HepG2 (cell line): ENCODE data around the gene METTL26. TPM values are rescaled to one million over a fixed set of nuclear protein-coding genes. Genes with fewer than 3 reads are reported as not detected.

Source experiments
- ELF4 ChIP-seq: sonication (generic); formaldehyde crosslinking; IDR thresholded peaks from 2 replicates; pipeline ENCODE4 v1.5.0; 2020; ENCODE audit warnings: missing genetic modification reagents, mild to moderate bottlenecking, moderate library complexity, borderline replicate concordance
- GPN1 ChIP-seq: sonication (generic); formaldehyde crosslinking; IDR thresholded peaks from 2 replicates; pipeline ENCODE4 v1.5.1; 2020; ENCODE audit warnings: missing genetic modification reagents, borderline replicate concordance
- KDM5B ChIP-seq: sonication (generic); formaldehyde crosslinking; IDR thresholded peaks from 2 replicates; pipeline ENCODE4 v1.4.0; 2020; ENCODE audit warnings: missing genetic modification reagents, mild to moderate bottlenecking, borderline replicate concordance
- MBNL3 ChIP-seq: fragments of 250-450 bp; sonication (Bioruptor Pico); conservative IDR thresholded peaks from 2 replicates; pipeline ENCODE4 v1.8.0; 2022; ENCODE audit warnings: mild to moderate bottlenecking, inconsistent platforms
- NCOA1 ChIP-seq: sonication (generic); formaldehyde crosslinking; IDR thresholded peaks from 2 replicates; pipeline ENCODE4 v1.9.0; 2021; ENCODE audit warnings: missing genetic modification reagents
- PHB2 ChIP-seq: fragments of 450-650 bp; IDR thresholded peaks from 2 replicates; pipeline ENCODE4 v1.6.1; 2018; ENCODE audit not compliant: partially characterized antibody
- POLR2AphosphoS5 ChIP-seq: IDR thresholded peaks from 2 replicates; pipeline ENCODE4 v1.6.1; 2012; ENCODE audit warnings: low read depth, low read length
- RARG ChIP-seq: sonication (generic); formaldehyde crosslinking; IDR thresholded peaks from 2 replicates; pipeline ENCODE4 v1.4.0; 2020; ENCODE audit warnings: low read depth, mild to moderate bottlenecking, missing genetic modification reagents
- SNAI1 ChIP-seq: sonication (generic); formaldehyde crosslinking; IDR thresholded peaks from 2 replicates; pipeline ENCODE4 v1.5.0; 2020; ENCODE audit warnings: mild to moderate bottlenecking, missing genetic modification reagents, borderline replicate concordance
- TBX3 ChIP-seq: fragments of 450-650 bp; IDR thresholded peaks from 2 replicates; pipeline ENCODE4 v1.6.1; 2017; ENCODE audit warnings: antibody characterized with exemption, mild to moderate bottlenecking, inconsistent platforms, borderline replicate concordance
- ZNF232 ChIP-seq: sonication (generic); formaldehyde crosslinking; IDR thresholded peaks from 2 replicates; pipeline ENCODE4 v1.4.0; 2020; ENCODE audit warnings: missing genetic modification reagents, borderline replicate concordance
- ZNF530 ChIP-seq: sonication (generic); formaldehyde crosslinking; IDR thresholded peaks from 2 replicates; pipeline ENCODE4 v1.5.0; 2020; ENCODE audit warnings: low read depth, mild to moderate bottlenecking, missing genetic modification reagents
- ZNF598 ChIP-seq: sonication (generic); formaldehyde crosslinking; IDR thresholded peaks from 2 replicates; pipeline ENCODE4 v1.5.1; 2020; ENCODE audit warnings: mild to moderate bottlenecking, missing genetic modification reagents, borderline replicate concordance
- ZNF83 ChIP-seq: sonication (generic); formaldehyde crosslinking; IDR thresholded peaks from 2 replicates; pipeline ENCODE4 v1.4.0; 2020; ENCODE audit warnings: missing genetic modification reagents, mild to moderate bottlenecking, borderline replicate concordance
- ZSCAN22 ChIP-seq: sonication (generic); formaldehyde crosslinking; IDR thresholded peaks from 2 replicates; pipeline ENCODE4 v1.4.0; 2020; ENCODE audit warnings: mild to moderate bottlenecking, missing genetic modification reagents
- ZSCAN25 ChIP-seq: sonication (generic); formaldehyde crosslinking; IDR thresholded peaks from 2 replicates; pipeline ENCODE4 v1.8.0; 2022; ENCODE audit warnings: mild to moderate bottlenecking, missing genetic modification reagents
- polyA plus RNA-seq, 8 experiments: library from polyadenylated mRNA; depleted of rRNA in 3 of 8; stranded (reverse) in 7 of 8; unstranded in 1 of 8; fragments of >200 nt; fragmentation: Illumina TruSeq in 4 of 8; extraction: Trizol in 4 of 8; gene quantifications; 2 replicates each; pipeline versions ENCODE4 v1.2.1 to v1.2.3, GENCODE V29; 2011 to 2016; ENCODE audit warnings: low read depth in 4 of 8, missing spikeins in 1 of 8, mixed read lengths in 1 of 8; ENCODE audit not compliant: insufficient read depth in 1 of 8
- total RNA-seq, 5 experiments: library from RNA; depleted of rRNA; stranded (reverse); fragments of >200 nt; fragmentation: Illumina TruSeq; extraction: Trizol; gene quantifications; 2 replicates each; pipeline ENCODE4 v1.2.3, GENCODE V29; 2016; ENCODE audit warnings: low read depth in 1 of 5
- TF ChIP-seq, protein P1 (sequence below): sonication (generic); formaldehyde crosslinking; IDR thresholded peaks from 2 replicates; pipeline ENCODE4 v1.4.0; 2020; ENCODE audit warnings: low read depth, mild to moderate bottlenecking, missing genetic modification reagents
- TF ChIP-seq, protein P2 (sequence below): sonication (generic); formaldehyde crosslinking; IDR thresholded peaks from 2 replicates; pipeline ENCODE4 v1.4.0; 2020; ENCODE audit warnings: missing genetic modification reagents, borderline replicate concordance
- TF ChIP-seq, protein P3 (sequence below): sonication (generic); formaldehyde crosslinking; conservative IDR thresholded peaks from 2 replicates; pipeline ENCODE4 v1.4.0; 2020; ENCODE audit warnings: mild to moderate bottlenecking, missing genetic modification reagents, moderate library complexity

Gene METTL26
- total and polyA plus RNA-seq, 2 of the 13 experiments (the other 11 are each of a cell fraction or from before 2014, with no cell fraction given), result 65.5 to 70.1 TPM

DNA sequence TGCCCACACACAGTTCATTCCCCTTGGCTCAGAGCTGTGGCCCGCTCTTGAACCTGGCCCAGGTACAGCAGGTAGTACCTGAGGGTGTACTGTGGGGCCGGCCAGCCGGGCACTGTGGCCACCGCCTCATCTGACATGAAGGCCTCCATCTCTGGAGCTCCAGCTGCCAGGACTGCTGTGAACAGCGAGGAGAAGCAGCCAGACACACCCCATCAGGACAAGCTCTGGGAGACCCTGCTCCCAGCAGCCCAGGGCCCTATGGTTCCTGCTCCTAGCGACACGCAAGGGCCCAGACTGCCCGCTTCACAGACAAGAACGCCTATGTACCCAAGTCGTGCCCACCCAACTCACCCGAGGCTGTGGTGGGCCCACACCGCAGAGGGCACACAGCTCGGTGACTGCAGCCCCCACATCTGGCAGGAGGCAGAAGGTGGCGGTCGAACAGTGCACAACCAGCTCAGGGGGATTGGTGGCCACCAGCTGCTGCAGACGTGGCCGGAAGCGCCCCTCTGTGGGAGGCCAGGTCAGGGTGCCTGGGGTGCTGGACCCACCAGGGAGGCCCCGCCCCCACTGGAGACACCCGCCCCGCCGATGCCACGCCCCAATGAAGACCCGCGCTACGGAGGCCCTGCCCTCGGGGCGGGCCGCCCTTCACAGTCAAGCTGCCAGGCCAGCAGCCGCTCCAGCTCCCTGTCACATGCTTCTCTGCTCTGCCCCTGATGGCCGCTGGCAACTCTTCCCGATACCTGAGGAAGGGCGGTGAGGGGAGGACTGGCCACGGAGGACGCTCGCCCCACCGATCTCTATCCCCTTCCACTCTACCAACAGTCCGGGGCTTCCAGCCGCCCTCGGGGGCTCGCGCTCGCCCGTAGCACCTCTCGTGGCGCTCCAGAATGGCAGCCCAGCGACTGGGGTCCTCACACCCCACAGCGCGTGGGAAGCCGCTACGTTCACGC, 43.0 kb upstream of the METTL26 start (continued):
- TF ChIP-seq SNAI1 (CRISPR knock-in tag) (no peak), ZSCAN25 (CRISPR knock-in tag) (no peak), ZNF530 (no peak), PHB2 (no peak), ZNF232 (CRISPR knock-in tag) (no peak), ELF4 (no peak), GPN1 (no peak), RARG (no peak), ZNF598 (CRISPR knock-in tag) (0 out of 2 replicates have a peak, but pooled peaks have one; percentile 20), NCOA1 (CRISPR knock-in tag) (no peak), ZNF83 (CRISPR knock-in tag) (no peak), KDM5B (CRISPR knock-in tag) (no peak; the same call in 1 of the 2 replicates), ZSCAN22 (no peak), MBNL3 (CRISPR knock-in tag) (no peak), TBX3 (no peak), POLR2AphosphoS5 (peak; percentile 71)
- TF ChIP-seq, protein P1, sequence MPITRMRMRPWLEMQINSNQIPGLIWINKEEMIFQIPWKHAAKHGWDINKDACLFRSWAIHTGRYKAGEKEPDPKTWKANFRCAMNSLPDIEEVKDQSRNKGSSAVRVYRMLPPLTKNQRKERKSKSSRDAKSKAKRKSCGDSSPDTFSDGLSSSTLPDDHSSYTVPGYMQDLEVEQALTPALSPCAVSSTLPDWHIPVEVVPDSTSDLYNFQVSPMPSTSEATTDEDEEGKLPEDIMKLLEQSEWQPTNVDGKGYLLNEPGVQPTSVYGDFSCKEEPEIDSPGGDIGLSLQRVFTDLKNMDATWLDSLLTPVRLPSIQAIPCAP (CRISPR knock-in tag), result no peak
- TF ChIP-seq, protein P2, sequence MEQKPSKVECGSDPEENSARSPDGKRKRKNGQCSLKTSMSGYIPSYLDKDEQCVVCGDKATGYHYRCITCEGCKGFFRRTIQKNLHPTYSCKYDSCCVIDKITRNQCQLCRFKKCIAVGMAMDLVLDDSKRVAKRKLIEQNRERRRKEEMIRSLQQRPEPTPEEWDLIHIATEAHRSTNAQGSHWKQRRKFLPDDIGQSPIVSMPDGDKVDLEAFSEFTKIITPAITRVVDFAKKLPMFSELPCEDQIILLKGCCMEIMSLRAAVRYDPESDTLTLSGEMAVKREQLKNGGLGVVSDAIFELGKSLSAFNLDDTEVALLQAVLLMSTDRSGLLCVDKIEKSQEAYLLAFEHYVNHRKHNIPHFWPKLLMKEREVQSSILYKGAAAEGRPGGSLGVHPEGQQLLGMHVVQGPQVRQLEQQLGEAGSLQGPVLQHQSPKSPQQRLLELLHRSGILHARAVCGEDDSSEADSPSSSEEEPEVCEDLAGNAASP (CRISPR knock-in tag), result 0 out of 2 replicates have a peak, but pooled peaks have one; percentile 5
- TF ChIP-seq, protein P3, sequence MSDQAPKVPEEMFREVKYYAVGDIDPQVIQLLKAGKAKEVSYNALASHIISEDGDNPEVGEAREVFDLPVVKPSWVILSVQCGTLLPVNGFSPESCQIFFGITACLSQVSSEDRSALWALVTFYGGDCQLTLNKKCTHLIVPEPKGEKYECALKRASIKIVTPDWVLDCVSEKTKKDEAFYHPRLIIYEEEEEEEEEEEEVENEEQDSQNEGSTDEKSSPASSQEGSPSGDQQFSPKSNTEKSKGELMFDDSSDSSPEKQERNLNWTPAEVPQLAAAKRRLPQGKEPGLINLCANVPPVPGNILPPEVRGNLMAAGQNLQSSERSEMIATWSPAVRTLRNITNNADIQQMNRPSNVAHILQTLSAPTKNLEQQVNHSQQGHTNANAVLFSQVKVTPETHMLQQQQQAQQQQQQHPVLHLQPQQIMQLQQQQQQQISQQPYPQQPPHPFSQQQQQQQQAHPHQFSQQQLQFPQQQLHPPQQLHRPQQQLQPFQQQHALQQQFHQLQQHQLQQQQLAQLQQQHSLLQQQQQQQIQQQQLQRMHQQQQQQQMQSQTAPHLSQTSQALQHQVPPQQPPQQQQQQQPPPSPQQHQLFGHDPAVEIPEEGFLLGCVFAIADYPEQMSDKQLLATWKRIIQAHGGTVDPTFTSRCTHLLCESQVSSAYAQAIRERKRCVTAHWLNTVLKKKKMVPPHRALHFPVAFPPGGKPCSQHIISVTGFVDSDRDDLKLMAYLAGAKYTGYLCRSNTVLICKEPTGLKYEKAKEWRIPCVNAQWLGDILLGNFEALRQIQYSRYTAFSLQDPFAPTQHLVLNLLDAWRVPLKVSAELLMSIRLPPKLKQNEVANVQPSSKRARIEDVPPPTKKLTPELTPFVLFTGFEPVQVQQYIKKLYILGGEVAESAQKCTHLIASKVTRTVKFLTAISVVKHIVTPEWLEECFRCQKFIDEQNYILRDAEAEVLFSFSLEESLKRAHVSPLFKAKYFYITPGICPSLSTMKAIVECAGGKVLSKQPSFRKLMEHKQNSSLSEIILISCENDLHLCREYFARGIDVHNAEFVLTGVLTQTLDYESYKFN (CRISPR knock-in tag), result peak; percentile 55
